IMR-90 (cell line): ENCODE results near the gene CFAP61. TPM values are rescaled to one million over a fixed set of nuclear protein-coding genes. Genes with fewer than 3 reads are reported as not detected.

Source experiments
- ATAC-seq: fragments of 200-7000 bp; cut with Tn5 transposase; 2 replicates; pipeline ENCODE4 v1.9.1; 2020; ENCODE audit warnings: low read depth, mild to moderate bottlenecking, moderate library complexity
- BruUV-seq: library from RNA; stranded (reverse); fragments of 400-500 nt; replicated peaks from 2 replicates; lab custom pipeline; 2021; lab: Mats Ljungman, UMichigan
- CTCF ChIA-PET: fragments of 300-600 bp; formaldehyde crosslinking; extraction: SDS; loops from one replicate; lab custom pipeline; 2021; ENCODE audit warnings: antibody characterized with exemption; lab: Yijun Ruan, JAX
- POLR2A ChIA-PET: fragments of 300-600 bp; sonication (Branson Sonifier 250); formaldehyde crosslinking; loops from one replicate; lab custom pipeline; 2022; ENCODE audit warnings: antibody characterized with exemption; ENCODE audit not compliant: unreplicated experiment; lab: Charles Lee
- DNase-seq: peaks from one replicate; pipeline ENCODE4 v3.0.0; 2013
- H2AFZ ChIP-seq: replicated peaks from 2 replicates; pipeline ENCODE3; 2013; ENCODE audit warnings: low read length, mild to moderate bottlenecking; ENCODE audit not compliant: poor library complexity
- H2AK5ac ChIP-seq: 2 replicates; pipeline ENCODE4 v1.6.1; 2013; ENCODE audit warnings: low read depth, low read length, inconsistent platforms
- H2AK9ac ChIP-seq: replicated peaks from 2 replicates; pipeline ENCODE3; 2013; ENCODE audit warnings: mild to moderate bottlenecking, low read depth, low read length, moderate library complexity; ENCODE audit not compliant: poor library complexity
- H2BK120ac ChIP-seq: 2 replicates; pipeline ENCODE4 v1.6.1; 2013; ENCODE audit warnings: low read depth, low read length, inconsistent platforms
- H2BK15ac ChIP-seq: 3 replicates; pipeline ENCODE4 v1.6.1; 2013; ENCODE audit warnings: low read depth, low read length, inconsistent platforms
- H2BK20ac ChIP-seq: 2 replicates; pipeline ENCODE4 v1.6.1; 2013; ENCODE audit warnings: low read depth, mild to moderate bottlenecking, inconsistent platforms, low read length, moderate library complexity
- H2BK5ac ChIP-seq: 2 replicates; pipeline ENCODE4 v1.6.1; 2013; ENCODE audit warnings: mild to moderate bottlenecking, low read depth, low read length, inconsistent platforms; ENCODE audit not compliant: poor library complexity, severe bottlenecking
- H3K14ac ChIP-seq: replicated peaks from 2 replicates; pipeline ENCODE4 v1.6.1; 2013; ENCODE audit warnings: low read depth, low read length, inconsistent platforms
- H3K18ac ChIP-seq: 2 replicates; pipeline ENCODE4 v1.6.1; 2013; ENCODE audit warnings: low read depth, low read length, control low read depth
- H3K23ac ChIP-seq: 2 replicates; pipeline ENCODE4 v1.6.1; 2013; ENCODE audit warnings: low read depth, low read length, inconsistent platforms
- H3K27ac ChIP-seq: 2 replicates; pipeline ENCODE4 v1.5.1; 2013; ENCODE audit warnings: mild to moderate bottlenecking, control low read depth, low read length; ENCODE audit not compliant: insufficient read depth
- H3K27me3 ChIP-seq: 2 replicates; pipeline ENCODE4 v1.6.1; 2013; ENCODE audit warnings: low read length; ENCODE audit not compliant: control insufficient read depth, insufficient read depth
- H3K36me3 ChIP-seq: 2 replicates; pipeline ENCODE4 v1.6.1; 2013; ENCODE audit warnings: low read length, mixed read lengths; ENCODE audit not compliant: control insufficient read depth, insufficient read depth
- H3K4ac ChIP-seq: 2 replicates; pipeline ENCODE4 v1.6.1; 2013; ENCODE audit warnings: low read depth, low read length, inconsistent platforms
- H3K4me1 ChIP-seq: 2 replicates; pipeline ENCODE4 v1.6.1; 2013; ENCODE audit warnings: low read length, mixed read lengths; ENCODE audit not compliant: control insufficient read depth, insufficient read depth
- H3K4me2 ChIP-seq: 2 replicates; pipeline ENCODE4 v1.6.1; 2013; ENCODE audit warnings: low read depth, mild to moderate bottlenecking, control low read depth, low read length, moderate library complexity
- H3K4me3 ChIP-seq: 2 replicates; pipeline ENCODE4 v1.5.1; 2013; ENCODE audit warnings: low read depth, mild to moderate bottlenecking, control low read depth, low read length, moderate library complexity; ENCODE audit not compliant: insufficient read depth
- H3K56ac ChIP-seq: 2 replicates; pipeline ENCODE4 v1.6.1; 2013; ENCODE audit warnings: low read length, inconsistent platforms; ENCODE audit not compliant: insufficient read depth; ENCODE audit errors: extremely low read depth
- H3K79me1 ChIP-seq, 2 experiments: 2 replicates each; pipeline ENCODE4 v1.6.1; 2013; ENCODE audit warnings: low read length in 2 of 2, inconsistent platforms in 1 of 2, low read depth in 1 of 2
- H3K9ac ChIP-seq: 2 replicates; pipeline ENCODE4 v1.6.1; 2013; ENCODE audit warnings: low read depth, low read length, control low read depth
- H3K9me1 ChIP-seq: 2 replicates; pipeline ENCODE4 v1.6.1; 2013; ENCODE audit warnings: low read length, inconsistent platforms; ENCODE audit not compliant: insufficient read depth
- H3K9me3 ChIP-seq: 2 replicates; pipeline ENCODE4 v1.6.1; 2013; ENCODE audit warnings: low read length; ENCODE audit not compliant: control insufficient read depth, insufficient read depth
- H4K20me1 ChIP-seq: 2 replicates; pipeline ENCODE4 v1.6.1; 2013; ENCODE audit warnings: low read length, inconsistent platforms; ENCODE audit not compliant: insufficient read depth
- H4K5ac ChIP-seq: 2 replicates; pipeline ENCODE4 v1.6.1; 2013; ENCODE audit warnings: mild to moderate bottlenecking, low read depth, low read length, control low read depth
- H4K8ac ChIP-seq, 2 experiments: 2 replicates each; pipeline ENCODE4 v1.6.1; 2013; ENCODE audit warnings: low read depth in 2 of 2, low read length in 2 of 2, control low read depth in 1 of 2, inconsistent platforms in 1 of 2
- H4K91ac ChIP-seq: 2 replicates; pipeline ENCODE4 v1.6.1; 2013; ENCODE audit warnings: low read depth, low read length, inconsistent platforms; ENCODE audit not compliant: insufficient read depth
- BHLHE40 ChIP-seq: fragments of 150-350 bp; IDR thresholded peaks from 2 replicates; pipeline ENCODE4 v1.6.1; 2016; ENCODE audit warnings: mild to moderate bottlenecking, low read depth, low read length
- CEBPB ChIP-seq: IDR thresholded peaks from 2 replicates; pipeline ENCODE4 v1.6.1; 2012; ENCODE audit warnings: low read depth, low read length, improper control_type of control experiment
- CHD1 ChIP-seq: IDR thresholded peaks from 2 replicates; pipeline ENCODE4 v1.6.1; 2012; ENCODE audit warnings: low read depth, low read length, improper control_type of control experiment
- CTCF ChIP-seq: conservative IDR thresholded peaks from 2 replicates; pipeline ENCODE4 v1.5.1; 2012; ENCODE audit warnings: mild to moderate bottlenecking, low read depth, low read length, improper control_type of control experiment
- ELK1 ChIP-seq: fragments of 150-350 bp; IDR thresholded peaks from 2 replicates; pipeline ENCODE4 v1.6.1; 2016; ENCODE audit warnings: low read depth, mild to moderate bottlenecking, low read length, moderate library complexity, borderline replicate concordance
- FOS ChIP-seq: fragments of 150-350 bp; IDR thresholded peaks from 2 replicates; pipeline ENCODE4 v1.6.1; 2016; ENCODE audit warnings: low read depth, low read length
- MAFK ChIP-seq: IDR thresholded peaks from 2 replicates; pipeline ENCODE4 v1.6.1; 2012; ENCODE audit warnings: low read depth, low read length, improper control_type of control experiment
- MAZ ChIP-seq: IDR thresholded peaks from 2 replicates; pipeline ENCODE4 v1.6.1; 2012; ENCODE audit warnings: low read depth, mild to moderate bottlenecking, low read length, improper control_type of control experiment, moderate library complexity, borderline replicate concordance
- MXI1 ChIP-seq: IDR thresholded peaks from 2 replicates; pipeline ENCODE4 v1.6.1; 2012; ENCODE audit warnings: low read depth, mild to moderate bottlenecking, low read length, moderate library complexity, borderline replicate concordance
- NFE2L2 ChIP-seq: fragments of 150-350 bp; IDR thresholded peaks from 2 replicates; pipeline ENCODE4 v1.6.1; 2016; ENCODE audit warnings: low read depth, mild to moderate bottlenecking, low read length
- POLR2A ChIP-seq: IDR thresholded peaks from 2 replicates; pipeline ENCODE4 v1.6.1; 2012; ENCODE audit warnings: mild to moderate bottlenecking, low read depth, low read length
- RAD21 ChIP-seq: IDR thresholded peaks from 2 replicates; pipeline ENCODE4 v1.6.1; 2012; ENCODE audit warnings: low read length, improper control_type of control experiment
- RCOR1 ChIP-seq: IDR thresholded peaks from 2 replicates; pipeline ENCODE4 v1.6.1; 2012; ENCODE audit warnings: mild to moderate bottlenecking, low read length, improper control_type of control experiment; ENCODE audit not compliant: insufficient replicate concordance
- RFX5 ChIP-seq: IDR thresholded peaks from 2 replicates; pipeline ENCODE4 v1.8.0; 2012; ENCODE audit warnings: low read depth, mild to moderate bottlenecking, low read length, moderate library complexity
- SMC3 ChIP-seq: fragments of 150-350 bp; IDR thresholded peaks from 2 replicates; pipeline ENCODE4 v1.6.1; 2016; ENCODE audit warnings: low read depth, mild to moderate bottlenecking, antibody characterized with exemption, low read length, moderate library complexity
- USF2 ChIP-seq: fragments of 150-350 bp; IDR thresholded peaks from 2 replicates; pipeline ENCODE4 v1.6.1; 2017; ENCODE audit warnings: mild to moderate bottlenecking, antibody characterized with exemption, low read length, low read depth
- WGBS, 2 experiments: methylation state at CpG; one replicate each; pipeline versions ENCODE4 v1.1.5 to v1.1.7; 2013; ENCODE audit warnings: missing lambda C conversion rate in 2 of 2; ENCODE audit not compliant: insufficient read length in 1 of 2; ENCODE audit errors: extremely low coverage in 2 of 2; 5-methylcytosine and 5-hydroxymethylcytosine counted together
- dilution Hi-C: fragments of 300-500 bp; cut with HindIII; formaldehyde crosslinking; loops from one replicate; pipeline ENCODE4 v1.14.3; 2018; ENCODE audit warnings: low sequenced_read_pairs; ENCODE audit not compliant: unreplicated experiment
- in situ Hi-C: fragments of 300-500 bp; cut with MboI; formaldehyde crosslinking; loops from 3 replicates; pipeline ENCODE4 v1.14.3; 2019; ENCODE audit warnings: low sequenced_read_pairs, inconsistent platforms, mixed read lengths
- intact Hi-C: fragments of 100-400 bp; cut with micrococcal nuclease; formaldehyde crosslinking; loops from 2 replicates; pipeline ENCODE4 v1.10.0; 2022
- polyA plus RNA-seq, 3 experiments: library from polyadenylated mRNA; depleted of rRNA; stranded (reverse); fragments of >200 nt; gene quantifications; 2 replicates each; pipeline ENCODE4 v1.2.3, GENCODE V29; 2012; ENCODE audit warnings: low replicate concordance in 1 of 3
- total RNA-seq: library from RNA; depleted of rRNA; stranded (reverse); fragments of >200 nt; gene quantifications from 2 replicates; pipeline ENCODE4 v1.2.3, GENCODE V29; 2012

Gene CFAP61
- total and polyA plus RNA-seq, 2 of the 4 experiments (the other 2 are of a cell fraction): 0.07 TPM; not detected in 1

- no peaks in the 10 kb centered on the region for H3K4me1 ChIP-seq
- no peaks in the 10 kb centered on the region for H3K27me3 ChIP-seq
- DNase-seq: no peak
- no peak for TF ChIP-seq BHLHE40
- no peak for TF ChIP-seq USF2
- TF ChIP-seq MAZ: no peak
- TF ChIP-seq CEBPB: no peak
- TF ChIP-seq CHD1: no peak
- no peak for TF ChIP-seq MXI1
- no peak for TF ChIP-seq NFE2L2
- TF ChIP-seq FOS: no peak
- TF ChIP-seq POLR2A: no peak
- no peak for TF ChIP-seq MAFK
- no peak for TF ChIP-seq CTCF
- TF ChIP-seq RFX5: no peak
- TF ChIP-seq SMC3: no peak
- no peak for TF ChIP-seq ELK1
- TF ChIP-seq RCOR1: no peak
- no peak for TF ChIP-seq RAD21
- no peak overlapping the region for H2AK9ac ChIP-seq
- no peak overlapping the region for H3K4me2 ChIP-seq
- POLR2A ChIA-PET: no interaction called here
- ATAC-seq: no peak
- no peaks in the 10 kb centered on the region for H4K20me1 ChIP-seq
- H4K5ac ChIP-seq: no peak overlapping the region
- no peak overlapping the region for H2BK120ac ChIP-seq
- no peak overlapping the region for H3K4ac ChIP-seq
- H2AK5ac ChIP-seq: no peak overlapping the region
- no peak overlapping the region for H3K14ac ChIP-seq
- no peaks in the 10 kb centered on the region for H3K36me3 ChIP-seq
- no peaks in the 10 kb centered on the region for H3K79me1 ChIP-seq
- H3K9ac ChIP-seq: no peak overlapping the region
- H4K91ac ChIP-seq: no peak overlapping the region
- intact Hi-C loops: no loop called here
- dilution Hi-C loops: no loop called here
- no TSS peak for BruUV-seq
- H2BK5ac ChIP-seq: no peak overlapping the region
- WGBS, 2 experiments: no CpG with 5 or more reads among the region's 2 CpGs
- H3K9me1 ChIP-seq: no peaks in the 10 kb centered on the region
- H3K18ac ChIP-seq: no peak overlapping the region
- H3K9me3 ChIP-seq: no peaks in the 10 kb centered on the region
- no peak overlapping the region for H3K27ac ChIP-seq
- no peak overlapping the region for H2BK20ac ChIP-seq
- CTCF ChIA-PET: no interaction called here
- no peak overlapping the region for H2AFZ ChIP-seq
- H2BK15ac ChIP-seq: no peak overlapping the region
- in situ Hi-C loops: no loop called here
- H3K4me3 ChIP-seq: no peak overlapping the region
- no peak overlapping the region for H3K23ac ChIP-seq
- H3K56ac ChIP-seq: no peak overlapping the region
- no peak overlapping the region for H4K8ac ChIP-seq
Measured at GRCh38 chr20:20331817-20332216, 279.5 kb downstream of the CFAP61 start.
